HCT116 (cell line): Measurements from ENCODE around the gene OS9. TPM values are rescaled to one million over a fixed set of nuclear protein-coding genes. Genes with fewer than 3 reads are reported as not detected.

ENCODE experiments used
- ATAC-seq: fragments of 200-7000 bp; cut with Tn5 transposase; 2 replicates; pipeline ENCODE4 v1.9.1; 2020; ENCODE audit warnings: mild to moderate bottlenecking, moderate library complexity
- BruUV-seq: library from RNA; stranded (reverse); fragments of 400-500 nt; replicated peaks from 2 replicates; lab custom pipeline; 2021; lab: Mats Ljungman, UMichigan
- CTCF ChIA-PET: fragments of 300-600 bp; sonication (Branson Sonifier 250); formaldehyde crosslinking; loops from one replicate; lab custom pipeline; 2021; ENCODE audit warnings: antibody characterized with exemption; lab: Charles Lee
- POLR2A ChIA-PET: fragments of 300-600, 350-600 bp; sonication (Branson Sonifier 250); formaldehyde crosslinking; loops from one replicate; lab custom pipeline; 2021; ENCODE audit warnings: antibody characterized with exemption; lab: Charles Lee
- RAD21 ChIA-PET, 2 experiments: fragments of 300-600 bp; sonication (Branson Sonifier 250); formaldehyde crosslinking; loops; one replicate each; lab custom pipeline; 2023; ENCODE audit warnings: low total read pairs in 2 of 2; ENCODE audit not compliant: uncharacterized antibody in 2 of 2, unreplicated experiment in 2 of 2, low non-redundant PET in 1 of 2; lab: Charles Lee
- DNase-seq: peaks from one replicate; pipeline ENCODE4 v3.0.0-alpha.2; 2010; ENCODE audit warnings: low read depth, low spot score
- H2AFZ ChIP-seq: fragments of 200-600 bp; shearing (Covaris generic), sonication (generic); 2 replicates; pipeline ENCODE4 v1.6.1; 2017; ENCODE audit warnings: low read depth, mixed run types, mixed read lengths, antibody characterized with exemption, low read length; ENCODE audit not compliant: poor library complexity, severe bottlenecking
- H3K27ac ChIP-seq: 2 replicates; pipeline ENCODE4 v1.5.1; 2012; ENCODE audit warnings: low read depth, low read length
- H3K27me3 ChIP-seq: fragments of 200-600 bp; sonication (generic); 2 replicates; pipeline ENCODE4 v1.6.1; 2016; ENCODE audit warnings: mixed run types, low read length, mixed read lengths; ENCODE audit not compliant: insufficient read depth
- H3K36me3 ChIP-seq, 2 experiments: fragments of 200-500 bp in 1 of 2; fragments of 200-600 bp in 1 of 2; sonication (Bioruptor generic) in 1 of 2; sonication (generic) in 1 of 2; 2 replicates each; pipeline versions ENCODE4 v1.5.1 to v1.6.1; 2014 to 2016; ENCODE audit warnings: low read length in 2 of 2, inconsistent platforms in 1 of 2, mixed read lengths in 1 of 2, mixed run types in 1 of 2; ENCODE audit not compliant: insufficient read depth in 2 of 2, control insufficient read depth in 1 of 2
- H3K4me1 ChIP-seq, 2 experiments: fragments of 200-600 bp in 1 of 2; sonication (generic) in 1 of 2; 2 replicates each; pipeline versions ENCODE4 v1.5.1 to v1.6.1; 2012 to 2017; ENCODE audit warnings: low read length in 2 of 2, inconsistent platforms in 1 of 2, mild to moderate bottlenecking in 1 of 2, mixed read lengths in 1 of 2, mixed run types in 1 of 2, moderate library complexity in 1 of 2; ENCODE audit not compliant: insufficient read depth in 2 of 2, control insufficient read depth in 1 of 2
- H3K4me2 ChIP-seq: fragments of 200-600 bp; sonication (generic); 2 replicates; pipeline ENCODE4 v1.6.1; 2017; ENCODE audit warnings: mixed run types, low read length, mixed read lengths
- H3K4me3 ChIP-seq, 2 experiments: fragments of 200-600 bp in 1 of 2; sonication (generic) in 1 of 2; replicated peaks in 1 of 2; 2 replicates each; pipeline ENCODE4 v1.5.1; 2011 to 2016; ENCODE audit warnings: low read length in 2 of 2, control low read depth in 1 of 2, low read depth in 1 of 2, mild to moderate bottlenecking in 1 of 2, mixed read lengths in 1 of 2, mixed run types in 1 of 2
- H3K79me2 ChIP-seq: fragments of 200-600 bp; sonication (generic); 2 replicates; pipeline ENCODE4 v1.6.1; 2017; ENCODE audit warnings: mild to moderate bottlenecking, mixed run types, low read length, moderate library complexity, mixed read lengths; ENCODE audit not compliant: insufficient read depth
- H3K9ac ChIP-seq: fragments of 200-600 bp; sonication (generic); 2 replicates; pipeline ENCODE4 v1.6.1; 2016; ENCODE audit warnings: low read length, mixed read lengths
- H3K9me2 ChIP-seq: fragments of 200-600 bp; sonication (generic), shearing (Covaris generic); 2 replicates; pipeline ENCODE4 v1.6.1; 2017; ENCODE audit warnings: mixed run types, mild to moderate bottlenecking, moderate library complexity; ENCODE audit not compliant: insufficient read depth
- H3K9me3 ChIP-seq, 2 experiments: fragments of 200-500 bp in 1 of 2; fragments of 200-600 bp in 1 of 2; sonication (Bioruptor generic) in 1 of 2; sonication (generic) in 1 of 2; 2 replicates each; pipeline ENCODE4 v1.6.1; 2014 to 2017; ENCODE audit warnings: low read length in 2 of 2, mixed read lengths in 2 of 2, inconsistent platforms in 1 of 2, low read depth in 1 of 2, mild to moderate bottlenecking in 1 of 2, mixed run types in 1 of 2, moderate library complexity in 1 of 2; ENCODE audit not compliant: control insufficient read depth in 1 of 2, insufficient read depth in 1 of 2
- H4K20me1 ChIP-seq: fragments of 200-600 bp; sonication (generic), shearing (Covaris generic); 2 replicates; pipeline ENCODE4 v1.6.1; 2017; ENCODE audit warnings: mixed run types, mild to moderate bottlenecking, moderate library complexity; ENCODE audit not compliant: insufficient read depth
- EGR1 ChIP-seq: IDR thresholded peaks from 2 replicates; pipeline ENCODE4 v1.6.1; 2012; ENCODE audit warnings: low read depth
- SIN3A ChIP-seq: IDR thresholded peaks from 2 replicates; pipeline ENCODE4 v1.6.1; 2012; ENCODE audit warnings: low read depth
- SRF ChIP-seq: IDR thresholded peaks from 2 replicates; pipeline ENCODE4 v1.6.1; 2012; ENCODE audit warnings: low read depth
- YY1 ChIP-seq: IDR thresholded peaks from 2 replicates; pipeline ENCODE4 v1.6.1; 2011; ENCODE audit warnings: low read length, low read depth, moderate library complexity, mild to moderate bottlenecking; ENCODE audit not compliant: insufficient replicate concordance; ENCODE audit errors: extremely low read depth
- ZFX ChIP-seq: fragments of 450-650 bp; IDR thresholded peaks from 2 replicates; pipeline ENCODE4 v1.6.1; 2017
- intact Hi-C: fragments of 100-400 bp; cut with micrococcal nuclease; formaldehyde crosslinking; loops from 2 replicates; pipeline ENCODE4 v1.10.0; 2022
- total RNA-seq: library from RNA; stranded (reverse); gene quantifications from one replicate; pipeline ENCODE4 v1.2.1, GENCODE V29; 2021; ENCODE audit not compliant: unreplicated experiment

Gene OS9
- total RNA-seq, 1 experiment from 2014 or later, result 98.4 TPM

DNA sequence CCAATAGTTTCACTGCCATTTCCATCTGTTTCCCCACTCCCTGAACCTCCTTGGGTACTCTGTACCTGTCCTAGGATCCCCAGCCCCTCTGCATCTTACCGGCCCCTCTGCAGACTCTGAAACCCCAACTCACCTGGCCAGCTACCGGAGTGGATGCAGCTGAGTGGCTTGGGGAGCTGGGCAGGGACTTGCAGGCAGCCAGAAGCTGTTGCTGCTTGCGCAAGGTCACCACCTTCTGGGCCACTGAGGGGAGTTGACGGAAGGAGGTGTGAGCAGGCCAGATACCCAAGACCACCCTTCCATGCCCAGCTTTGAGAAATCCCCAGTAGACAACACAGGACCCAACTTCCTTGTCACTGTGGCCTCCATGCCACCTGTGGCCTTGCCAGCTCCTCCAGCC is 38.3 kb downstream of the OS9 start:
- Histone ChIP-seq H3K79me2 (no peaks in the 10 kb centered on the region), H3K4me3 (no peak overlapping the region), H3K4me1 (peaks cover 0 to 2% of the 10 kb centered on the region in 2 experiments; a peak in 1 of 4 replicates), H3K4me2 (no peak overlapping the region), H4K20me1 (no peaks in the 10 kb centered on the region), H3K9me2 (no peaks in the 10 kb centered on the region), H3K36me3 (peaks cover 3 to 15% of the 10 kb centered on the region in 2 experiments; a peak in 3 of 4 replicates)
- intact Hi-C loops, result no loop called here
- RAD21 ChIA-PET, result no interaction called here
- no peak for DNase-seq
- no peak for TF ChIP-seq YY1
- no peak for TF ChIP-seq SRF
- TF ChIP-seq, all 23 proteins: peak for 0
- Histone ChIP-seq H3K9ac (no peak overlapping the region), H2AFZ (no peak overlapping the region), H3K27ac (no peak overlapping the region), H3K9me3 (no peaks in the 10 kb centered on the region), H3K27me3 (no peaks in the 10 kb centered on the region)
- ChIA-PET POLR2A (no interaction called here), CTCF (no interaction called here)
- no peak for ATAC-seq
- BruUV-seq, result no TSS peak

DNA sequence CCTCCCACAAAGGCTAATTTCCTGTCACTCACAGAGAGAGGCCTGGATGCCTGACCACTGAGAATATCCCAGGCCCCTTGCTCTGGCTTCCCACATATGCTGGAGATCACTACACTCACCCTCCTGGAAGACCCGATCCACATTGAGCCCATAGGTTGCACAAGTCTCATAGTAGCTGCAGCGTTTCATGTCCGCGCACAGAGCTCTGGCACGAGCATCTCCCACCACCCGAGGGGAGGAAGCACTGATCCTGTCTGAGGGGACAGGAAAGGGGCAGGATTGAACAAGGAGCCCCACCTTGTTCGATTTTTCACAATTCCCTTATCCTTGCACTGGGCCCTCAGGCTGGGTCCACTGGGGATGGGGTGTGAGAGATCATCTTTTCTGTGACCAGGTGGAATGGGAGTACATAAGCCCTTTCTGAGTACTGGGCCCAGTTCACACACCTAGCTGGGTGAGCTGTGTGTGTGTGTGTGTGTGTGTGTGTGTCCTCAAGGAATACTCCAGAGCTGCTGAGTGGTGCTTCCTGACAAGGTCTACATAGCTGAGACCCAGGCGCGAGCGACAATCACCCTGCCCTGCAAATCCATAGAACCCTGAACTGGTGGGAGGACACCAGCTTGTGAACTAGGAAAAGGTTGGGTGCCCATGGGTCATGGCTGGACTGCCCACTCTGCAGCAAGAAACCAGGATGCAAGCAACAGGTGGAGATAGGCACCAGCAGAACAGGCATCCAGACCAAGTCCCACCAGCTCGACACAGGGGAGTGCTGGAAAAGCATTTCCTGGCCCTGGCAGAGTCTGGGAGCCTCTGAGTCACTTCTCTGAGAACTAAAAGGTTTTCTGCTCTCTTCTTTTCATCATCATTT is 39.0 kb downstream of the OS9 start:
- TF ChIP-seq SIN3A (no peak), EGR1 (no peak), ZFX (no peak)
- ATAC-seq, result no peak
- H3K27ac ChIP-seq, result no peak overlapping the region
- intact Hi-C loops, result no loop called here
- no TSS peak for BruUV-seq
- no peak overlapping the region for H3K9ac ChIP-seq
- no peaks in the 10 kb centered on the region for H3K9me3 ChIP-seq
- no peaks in the 10 kb centered on the region for H3K9me2 ChIP-seq
- H4K20me1 ChIP-seq, result no peaks in the 10 kb centered on the region
- no peak overlapping the region for H3K4me3 ChIP-seq
- ChIA-PET CTCF (no interaction called here), POLR2A (no interaction called here), RAD21 (no interaction called here)
- peaks cover 0 to 15% of the 10 kb centered on the region in 2 experiments; a peak in 3 of 4 replicates for H3K36me3 ChIP-seq
- DNase-seq, result no peak
- H3K79me2 ChIP-seq, result no peaks in the 10 kb centered on the region
- H3K4me2 ChIP-seq, result no peak overlapping the region
- H3K27me3 ChIP-seq, result no peaks in the 10 kb centered on the region
- no peaks in the 10 kb centered on the region for H3K4me1 ChIP-seq
- H2AFZ ChIP-seq, result no peak overlapping the region
